Measurements from ENCODE around the gene DIPK1B. TPM values are rescaled to one million over a fixed set of nuclear protein-coding genes. Genes with fewer than 3 reads are reported as not detected.
"Not testable (repeated sequence)": the region's sequence is repeated elsewhere in the genome, so short reads cannot be mapped to it uniquely, and the experiment has no call there.

The DIPK1B gene
- total RNA-seq, 1 donor from 2014 or later = 22.4 TPM

DNA sequence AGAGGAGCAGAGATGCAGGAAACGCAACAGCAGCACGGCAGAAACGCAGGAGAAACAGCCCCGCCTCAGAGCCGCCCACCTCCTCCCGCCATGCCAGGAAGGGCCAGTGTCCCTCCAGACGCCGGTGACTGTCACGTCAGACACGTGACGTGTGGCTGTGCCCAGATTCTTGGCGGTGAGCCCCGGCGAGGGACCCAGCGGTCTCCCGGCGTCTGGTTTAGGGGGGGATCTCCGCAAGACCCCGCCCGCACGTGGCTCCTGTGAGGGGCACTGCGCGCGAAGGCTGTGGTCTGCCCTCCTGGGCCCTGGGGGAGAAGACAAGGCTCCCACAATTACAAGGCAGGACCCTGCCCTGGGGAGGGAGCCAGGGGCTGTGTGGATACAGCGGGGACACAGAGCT is 48.1 kb downstream of the DIPK1B start:
- FAIRE-seq = no peak

DNA sequence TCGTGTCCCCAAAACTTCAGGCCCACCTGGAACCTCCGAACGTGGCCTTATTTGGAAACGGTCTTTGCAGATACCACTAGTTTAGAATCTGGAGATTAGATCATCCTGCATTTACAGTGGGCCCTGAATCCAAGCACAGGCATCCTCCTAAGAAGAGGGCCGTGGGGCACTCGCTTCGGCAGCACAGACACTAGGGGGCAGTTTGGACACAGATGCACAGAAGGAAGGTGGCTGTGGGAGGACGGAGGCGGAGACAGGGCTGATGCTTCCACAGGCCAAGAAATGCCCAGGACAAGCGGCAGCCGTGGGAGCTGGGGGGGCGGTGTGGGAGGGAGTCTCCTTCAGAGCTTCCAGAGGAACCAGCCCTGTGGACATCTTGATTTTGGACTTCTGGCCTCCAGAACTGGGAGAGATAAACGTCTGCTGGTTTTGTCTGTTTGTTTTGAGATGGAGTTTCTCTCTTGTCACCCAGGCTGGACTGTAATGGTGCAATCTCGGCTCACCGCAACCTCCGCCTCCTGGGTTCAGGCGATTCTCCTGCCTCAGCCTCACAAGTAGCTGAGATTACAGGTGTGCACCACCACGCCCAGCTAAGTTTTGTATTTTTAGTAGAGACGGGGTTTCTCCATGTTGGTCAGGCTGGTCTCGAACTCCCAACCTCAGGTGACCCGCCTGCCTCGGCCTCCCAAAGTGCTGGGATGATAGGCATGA is 48.6 kb downstream of the DIPK1B start:
- TF ChIP-seq, protein P1, sequence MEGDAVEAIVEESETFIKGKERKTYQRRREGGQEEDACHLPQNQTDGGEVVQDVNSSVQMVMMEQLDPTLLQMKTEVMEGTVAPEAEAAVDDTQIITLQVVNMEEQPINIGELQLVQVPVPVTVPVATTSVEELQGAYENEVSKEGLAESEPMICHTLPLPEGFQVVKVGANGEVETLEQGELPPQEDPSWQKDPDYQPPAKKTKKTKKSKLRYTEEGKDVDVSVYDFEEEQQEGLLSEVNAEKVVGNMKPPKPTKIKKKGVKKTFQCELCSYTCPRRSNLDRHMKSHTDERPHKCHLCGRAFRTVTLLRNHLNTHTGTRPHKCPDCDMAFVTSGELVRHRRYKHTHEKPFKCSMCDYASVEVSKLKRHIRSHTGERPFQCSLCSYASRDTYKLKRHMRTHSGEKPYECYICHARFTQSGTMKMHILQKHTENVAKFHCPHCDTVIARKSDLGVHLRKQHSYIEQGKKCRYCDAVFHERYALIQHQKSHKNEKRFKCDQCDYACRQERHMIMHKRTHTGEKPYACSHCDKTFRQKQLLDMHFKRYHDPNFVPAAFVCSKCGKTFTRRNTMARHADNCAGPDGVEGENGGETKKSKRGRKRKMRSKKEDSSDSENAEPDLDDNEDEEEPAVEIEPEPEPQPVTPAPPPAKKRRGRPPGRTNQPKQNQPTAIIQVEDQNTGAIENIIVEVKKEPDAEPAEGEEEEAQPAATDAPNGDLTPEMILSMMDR (IDR thresholded peaks at IDR 0.05; ENCODE audit: insufficient read depth, low read depth, low read length) = peak; percentile 47
- H3K27me3 Mint-ChIP-seq (ENCODE audit: low read depth, unreplicated experiment); H3K4me3 Mint-ChIP-seq (ENCODE audit: unreplicated experiment): not testable (repeated sequence)

More for the DNA sequence above, 48.1 kb downstream of the DIPK1B start:
- Mint-ChIP-seq H3K36me3 (ENCODE audit: low read depth, unreplicated experiment) (peaks cover 2% of the 10 kb centered on the region), H3K4me1 (ENCODE audit: low read depth, unreplicated experiment) (no peaks in the 10 kb centered on the region), H3K4me3 (ENCODE audit: unreplicated experiment) (no peak overlapping the region), H3K27me3 (ENCODE audit: low read depth, unreplicated experiment) (peaks cover 2% of the 10 kb centered on the region), H3K9me3 (ENCODE audit: unreplicated experiment) (peaks cover 6% of the 10 kb centered on the region), H3K27ac (ENCODE audit: unreplicated experiment) (no peak overlapping the region)
- Histone ChIP-seq H3K27ac (ENCODE audit: low read depth, low read length) (no peak overlapping the region), H4K20me1 (ENCODE audit: insufficient read depth, low read length) (no peaks in the 10 kb centered on the region), H3K79me2 (ENCODE audit: insufficient read depth, low read length) (no peaks in the 10 kb centered on the region), H3K36me3 (ENCODE audit: insufficient read depth, low read length) (no peaks in the 10 kb centered on the region), H3K4me3 (ENCODE audit: insufficient read depth, low read depth, low read length) (no peak overlapping the region), H3K27me3 (ENCODE audit: insufficient read depth, low read length) (peaks cover 3% of the 10 kb centered on the region), H3K9ac (ENCODE audit: low read length) (no peak overlapping the region), H3K9me3 (ENCODE audit: insufficient read depth, low read depth, low read length) (peaks cover 8% of the 10 kb centered on the region), H3K4me1 (ENCODE audit: insufficient read depth, low read length) (no peaks in the 10 kb centered on the region), H2AFZ (ENCODE audit: low read depth, low read length) (no peak overlapping the region), H3K4me2 (ENCODE audit: low read length) (no peak overlapping the region)
- DNase-seq (ENCODE audit: low read depth) = no peak
- no peak for TF ChIP-seq EZH2 (IDR thresholded peaks at IDR 0.05; ENCODE audit: insufficient read depth, low read length)
- TF ChIP-seq, protein P1 (IDR thresholded peaks at IDR 0.05; ENCODE audit: insufficient read depth, low read depth, low read length) = no peak

DNA sequence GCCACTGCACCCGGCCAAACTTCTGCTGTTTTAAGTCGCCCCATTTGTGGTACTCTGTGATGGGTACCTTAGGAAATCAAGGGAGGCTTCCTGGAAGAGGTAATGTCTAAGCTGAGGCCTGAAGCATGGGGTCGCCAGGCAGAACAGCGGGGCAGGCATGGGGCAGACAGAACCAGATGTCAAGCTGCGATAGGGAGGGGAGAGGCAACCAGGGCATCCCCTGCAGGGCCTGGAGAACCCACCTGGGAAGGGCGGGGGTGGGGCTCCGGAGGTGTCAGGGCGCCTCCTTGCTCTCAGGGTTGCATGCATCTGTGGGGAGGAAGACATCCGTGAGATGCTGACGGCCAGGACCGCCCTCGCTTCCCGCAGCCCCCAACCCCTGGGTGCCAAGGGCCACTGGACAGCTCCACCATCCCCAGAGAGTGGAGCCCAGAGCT is 49.2 kb downstream of the DIPK1B start:
- Mint-ChIP-seq H3K27me3 (ENCODE audit: low read depth, unreplicated experiment) (peaks cover 4% of the 10 kb centered on the region), H3K27ac (ENCODE audit: unreplicated experiment) (no peak overlapping the region), H3K4me3 (ENCODE audit: unreplicated experiment) (no peak overlapping the region), H3K36me3 (ENCODE audit: low read depth, unreplicated experiment) (no peaks in the 10 kb centered on the region), H3K4me1 (ENCODE audit: low read depth, unreplicated experiment) (no peaks in the 10 kb centered on the region), H3K9me3 (ENCODE audit: unreplicated experiment) (no peaks in the 10 kb centered on the region)
- Histone ChIP-seq H3K79me2 (ENCODE audit: insufficient read depth, low read length) (no peaks in the 10 kb centered on the region), H3K36me3 (ENCODE audit: insufficient read depth, low read length) (no peaks in the 10 kb centered on the region), H3K27ac (ENCODE audit: low read depth, low read length) (no peak overlapping the region), H4K20me1 (ENCODE audit: insufficient read depth, low read length) (no peaks in the 10 kb centered on the region), H3K4me3 (ENCODE audit: insufficient read depth, low read depth, low read length) (no peak overlapping the region), H3K27me3 (ENCODE audit: insufficient read depth, low read length) (peaks cover 3% of the 10 kb centered on the region), H3K9me3 (ENCODE audit: insufficient read depth, low read depth, low read length) (no peaks in the 10 kb centered on the region), H3K4me1 (ENCODE audit: insufficient read depth, low read length) (no peaks in the 10 kb centered on the region), H3K9ac (ENCODE audit: low read length) (no peak overlapping the region), H2AFZ (ENCODE audit: low read depth, low read length) (no peak overlapping the region), H3K4me2 (ENCODE audit: low read length) (no peak overlapping the region)
- FAIRE-seq (no peak), DNase-seq (ENCODE audit: low read depth) (no peak)
- no peak for TF ChIP-seq EZH2 (IDR thresholded peaks at IDR 0.05; ENCODE audit: insufficient read depth, low read length)

More for the DNA sequence above, 48.6 kb downstream of the DIPK1B start:
- H3K4me2 ChIP-seq (ENCODE audit: low read length) = peak overlapping the region; percentile 33
- not testable (repeated sequence) for FAIRE-seq; H3K79me2 ChIP-seq (ENCODE audit: insufficient read depth, low read length); H3K27ac Mint-ChIP-seq (ENCODE audit: unreplicated experiment); H3K9me3 Mint-ChIP-seq (ENCODE audit: unreplicated experiment); H3K4me1 ChIP-seq (ENCODE audit: insufficient read depth, low read length); H3K27me3 ChIP-seq (ENCODE audit: insufficient read depth, low read length); H3K36me3 ChIP-seq (ENCODE audit: insufficient read depth, low read length); H3K27ac ChIP-seq (ENCODE audit: low read depth, low read length); H3K4me3 ChIP-seq (ENCODE audit: insufficient read depth, low read depth, low read length); H4K20me1 ChIP-seq (ENCODE audit: insufficient read depth, low read length); H3K36me3 Mint-ChIP-seq (ENCODE audit: low read depth, unreplicated experiment); H2AFZ ChIP-seq (ENCODE audit: low read depth, low read length); H3K9me3 ChIP-seq (ENCODE audit: insufficient read depth, low read depth, low read length); H3K9ac ChIP-seq (ENCODE audit: low read length); H3K4me1 Mint-ChIP-seq (ENCODE audit: low read depth, unreplicated experiment)
- DNase-seq (ENCODE audit: low read depth) = peak; percentile 39

Data from astrocyte (in vitro differentiated cells and primary cell).